GM12873 (cell line): ENCODE measurements around the gene ZSWIM6.

Source experiments
- CTCF ChIP-seq: IDR thresholded peaks from 2 replicates; pipeline ENCODE4 v1.5.1; 2012; ENCODE audit warnings: low read depth, mild to moderate bottlenecking, moderate library complexity, low read length, control low read depth; ENCODE audit not compliant: insufficient read depth; ENCODE audit errors: missing control alignments

The ZSWIM6 gene

GRCh38 chr5:61353293-61353692 is 21.2 kb downstream of the ZSWIM6 start:
- TF ChIP-seq CTCF, result no peak

DNA sequence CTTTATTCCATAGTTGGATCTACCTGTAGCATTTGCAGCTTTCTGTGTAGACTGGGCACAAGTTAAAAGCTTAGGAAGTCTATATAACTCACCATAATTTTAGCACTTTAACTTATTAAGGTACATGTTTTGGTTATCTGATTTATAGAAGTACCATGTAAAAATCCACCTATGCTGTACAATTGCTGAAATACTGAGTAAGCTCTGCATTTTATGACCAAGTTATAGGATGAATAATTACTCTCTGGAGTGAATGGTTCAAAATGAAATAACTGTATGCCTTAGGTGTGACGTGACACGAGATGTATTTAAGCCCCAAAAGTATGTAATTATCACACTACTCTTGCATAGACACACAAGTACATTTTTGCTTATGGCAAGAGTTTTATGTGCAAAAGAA is 22.1 kb downstream of the ZSWIM6 start:
- no peak for TF ChIP-seq CTCF

DNA sequence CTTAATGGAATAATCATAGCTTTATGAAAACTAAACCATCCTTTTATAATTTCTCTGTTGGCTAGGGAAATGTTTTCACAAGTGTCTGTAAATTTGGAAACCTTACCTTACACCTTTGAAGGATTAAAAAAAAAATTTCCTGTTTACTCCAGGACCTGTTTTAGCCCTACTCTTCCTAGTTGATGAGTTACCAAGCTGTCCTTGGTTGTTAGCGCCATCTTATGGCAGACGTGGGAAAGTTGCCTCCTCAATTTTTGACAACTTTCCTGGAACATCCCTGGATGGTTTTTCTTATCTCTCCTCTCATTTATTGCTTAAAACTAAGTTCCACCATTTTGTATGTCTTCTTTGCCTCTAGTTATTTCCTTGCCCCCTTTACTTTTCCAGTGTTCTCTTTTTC is 25.7 kb downstream of the ZSWIM6 start:
- peak; percentile 58 for TF ChIP-seq CTCF

- TF ChIP-seq CTCF, result peak; percentile 35
Observed at GRCh38 chr5:61362796-61363368, 30.8 kb downstream of the ZSWIM6 start.

GRCh38 chr5:61363401-61364114 is 31.5 kb downstream of the ZSWIM6 start:
- TF ChIP-seq CTCF, result no peak

- TF ChIP-seq CTCF, result no peak
Observed at GRCh38 chr5:61366497-61367240, 34.6 kb downstream of the ZSWIM6 start.

- TF ChIP-seq CTCF, result no peak
Observed at GRCh38 chr5:61370506-61370905, 38.4 kb downstream of the ZSWIM6 start.
